Activated CD4-positive, alpha-beta T cell treated with anti-CD3 and anti-CD28 coated beads for 36 hours (primary cell): Measurements from ENCODE around the gene PTGR2. TPM values are rescaled to one million over a fixed set of nuclear protein-coding genes. Genes with fewer than 3 reads are reported as not detected.
"Not testable (repeated sequence)": the region's sequence is repeated elsewhere in the genome, so short reads cannot be mapped to it uniquely, and the experiment has no call there.

Source experiments
- ATAC-seq: fragments of 200-7000 bp; cut with Tn5 transposase; one replicate; pipeline ENCODE4 v1.10.0; 2021; ENCODE audit warnings: mild to moderate bottlenecking, moderate library complexity
- CTCF ChIA-PET: fragments of 350-600 bp; sonication (Branson Sonifier 250); formaldehyde crosslinking; loops from one replicate; lab custom pipeline; 2021; ENCODE audit warnings: antibody characterized with exemption; lab: Charles Lee
- POLR2A ChIA-PET: fragments of 350-600 bp; sonication (Branson Sonifier 250); formaldehyde crosslinking; loops from one replicate; lab custom pipeline; 2021; ENCODE audit warnings: antibody characterized with exemption, inconsistent platforms; lab: Charles Lee
- DNase-seq: peaks from one replicate; pipeline ENCODE4 v3.0.0-alpha.2; 2020
- H3K27ac Mint-ChIP-seq: one replicate; pipeline ENCODE4 v1.8.0; 2021; ENCODE audit warnings: mixed read lengths
- H3K27me3 Mint-ChIP-seq: one replicate; pipeline ENCODE4 v1.8.0; 2021; ENCODE audit warnings: mixed read lengths
- H3K36me3 Mint-ChIP-seq: one replicate; pipeline ENCODE4 v1.8.0; 2021; ENCODE audit warnings: low read depth, mixed read lengths
- H3K4me1 Mint-ChIP-seq: one replicate; pipeline ENCODE4 v1.8.0; 2021; ENCODE audit warnings: mixed read lengths
- H3K4me3 Mint-ChIP-seq: one replicate; pipeline ENCODE4 v1.8.0; 2021; ENCODE audit warnings: mild to moderate bottlenecking, moderate library complexity, mixed read lengths
- H3K9me3 Mint-ChIP-seq: one replicate; pipeline ENCODE4 v1.8.0; 2021; ENCODE audit warnings: low read depth, mixed read lengths
- intact Hi-C, 2 experiments: fragments of 100-400 bp; cut with DNase I in 1 of 2; cut with micrococcal nuclease in 1 of 2; formaldehyde crosslinking; loops; one replicate each; pipeline versions ENCODE4 v1.14.2 to v1.15.1; 2022 to 2024; cut with DNase I, micrococcal nuclease
- total RNA-seq, 2 experiments: library from RNA; stranded (reverse); gene quantifications; one replicate each; pipeline ENCODE4 v1.2.3, GENCODE V29; 2021

The PTGR2 gene
- total RNA-seq, 2 experiments from 2014 or later, result 12.6 to 14.3 TPM

- ChIA-PET POLR2A (no interaction called here), CTCF (no interaction called here)
- DNase-seq, result no peak
- ATAC-seq, result no peak
- H3K27ac Mint-ChIP-seq, result peak overlapping the region; percentile 37
- intact Hi-C loops, result no loop called here
- peaks cover 75% of the 10 kb centered on the region for H3K36me3 Mint-ChIP-seq
- H3K4me3 Mint-ChIP-seq, result no peak overlapping the region
- H3K4me1 Mint-ChIP-seq, result peaks cover 7% of the 10 kb centered on the region
- peaks cover 5% of the 10 kb centered on the region for H3K9me3 Mint-ChIP-seq
- H3K27me3 Mint-ChIP-seq, result no peaks in the 10 kb centered on the region
These were observed 58.0 kb downstream of the PTGR2 start for GRCh38 chr14:73909681-73910080.

GRCh38 chr14:73913256-73913655 lies 61.6 kb downstream of the PTGR2 start:
- intact Hi-C loops, result no loop called here
- peaks cover 7% of the 10 kb centered on the region for H3K4me1 Mint-ChIP-seq
- DNase-seq (no peak), ATAC-seq (no peak)
- no peak overlapping the region for H3K4me3 Mint-ChIP-seq
- ChIA-PET CTCF (interaction anchor here (0.9 kb wide), 1 partner anchor 280 kb away, joined by 3 read pairs; no protein-coding TSS in a partner anchor), POLR2A (no interaction called here)
- H3K36me3 Mint-ChIP-seq, result peaks cover 63% of the 10 kb centered on the region
- peaks cover 5% of the 10 kb centered on the region for H3K9me3 Mint-ChIP-seq
- H3K27me3 Mint-ChIP-seq, result no peaks in the 10 kb centered on the region
- H3K27ac Mint-ChIP-seq, result no peak overlapping the region

GRCh38 chr14:73916324-73916723 lies 64.7 kb downstream of the PTGR2 start:
- H3K27ac Mint-ChIP-seq, result no peak overlapping the region
- DNase-seq (no peak), ATAC-seq (no peak)
- no peaks in the 10 kb centered on the region for H3K27me3 Mint-ChIP-seq
- H3K36me3 Mint-ChIP-seq, result peaks cover 52% of the 10 kb centered on the region
- ChIA-PET POLR2A (no interaction called here), CTCF (interaction anchor here (0.5 to 1.2 kb wide), 2 partner anchors 19 to 1118 kb away, joined by 3 read pairs; no protein-coding TSS in a partner anchor)
- H3K4me1 Mint-ChIP-seq, result peaks cover under 1% of the 10 kb centered on the region
- intact Hi-C loops, result no loop called here
- H3K9me3 Mint-ChIP-seq, result peaks cover under 1% of the 10 kb centered on the region
- no peak overlapping the region for H3K4me3 Mint-ChIP-seq

GRCh38 chr14:73919457-73919856 lies 67.8 kb downstream of the PTGR2 start:
- intact Hi-C loops, H3K27me3 Mint-ChIP-seq, H3K9me3 Mint-ChIP-seq, H3K27ac Mint-ChIP-seq, H3K4me3 Mint-ChIP-seq, POLR2A ChIA-PET, DNase-seq, ATAC-seq, H3K4me1 Mint-ChIP-seq: not testable (repeated sequence)
- CTCF ChIA-PET, result interaction anchor here (1.4 kb wide), 1 partner anchor 16 kb away, joined by 3 read pairs; no protein-coding TSS in a partner anchor
- H3K36me3 Mint-ChIP-seq, result peaks cover 39% of the 10 kb centered on the region

- Mint-ChIP-seq H3K9me3 (no peaks in the 10 kb centered on the region), H3K36me3 (peaks cover 65% of the 10 kb centered on the region), H3K27me3 (no peaks in the 10 kb centered on the region), H3K4me3 (no peak overlapping the region), H3K4me1 (no peaks in the 10 kb centered on the region), H3K27ac (no peak overlapping the region)
- intact Hi-C loops, result no loop called here
- DNase-seq (no peak), ATAC-seq (no peak)
- CTCF ChIA-PET, result interaction anchor here (1.1 kb wide), 1 partner anchor 19 kb away, joined by 3 read pairs; no protein-coding TSS in a partner anchor
- POLR2A ChIA-PET, result no interaction called here
These were observed 72.7 kb downstream of the PTGR2 start for GRCh38 chr14:73924337-73924736.

Other genes starting within 250 kb of the PTGR2 start
- under 1 TPM in 1 of 2 experiments, not detected in 1; 0.18 TPM for gene ACOT6, start 239.3 kb upstream of the PTGR2 start, total RNA-seq
- gene DNAL1, start 206.8 kb upstream of the PTGR2 start, total RNA-seq, result 1 to 10 TPM; 3.7 to 6.8 TPM
- gene PNMA1, start 137.4 kb upstream of the PTGR2 start, total RNA-seq, result 10 to 100 TPM; 23.2 to 28.8 TPM
- gene ZNF410, start 35.0 kb downstream of the PTGR2 start, total RNA-seq, result 10 to 100 TPM; 58.6 to 66.2 TPM
- 1 to 10 TPM; 1.2 to 1.4 TPM for gene FAM161B, start 98.3 kb downstream of the PTGR2 start, total RNA-seq
- 10 to 100 TPM; 14.1 to 17.0 TPM for gene COQ6, start 98.5 kb downstream of the PTGR2 start, total RNA-seq
- gene ENTPD5, start 167.5 kb downstream of the PTGR2 start, total RNA-seq, result 10 to 100 TPM in 1 of 2 experiments, 1 to 10 TPM in 1; 8.7 to 10.0 TPM
- 1 to 10 TPM; 1.9 to 2.1 TPM for gene BBOF1, start 167.5 kb downstream of the PTGR2 start, total RNA-seq
- 10 to 100 TPM; 17.2 to 24.6 TPM for gene ALDH6A1, start 232.6 kb downstream of the PTGR2 start, total RNA-seq
- gene LIN52, start 233.1 kb downstream of the PTGR2 start, total RNA-seq, result 10 to 100 TPM; 10.3 to 13.2 TPM